Endothelial cell of umbilical vein (primary cell): ENCODE data around the gene DCPS. TPM values are rescaled to one million over a fixed set of nuclear protein-coding genes. Genes with fewer than 3 reads are reported as not detected.

Experiments used
- BruUV-seq: library from RNA; stranded (reverse); fragments of 400-500 nt; replicated peaks from 2 replicates; lab custom pipeline; 2021; lab: Mats Ljungman, UMichigan
- CTCF ChIA-PET: fragments of 300-600, 350-600 bp; sonication (Branson Sonifier 250); formaldehyde crosslinking; loops from one replicate; lab custom pipeline; 2021; ENCODE audit warnings: antibody characterized with exemption, inconsistent platforms; lab: Charles Lee
- POLR2A ChIA-PET: fragments of 300-600, 350-600 bp; sonication (Branson Sonifier 250); formaldehyde crosslinking; loops from one replicate; lab custom pipeline; 2021; ENCODE audit warnings: antibody characterized with exemption, inconsistent platforms; lab: Charles Lee
- DNase-seq: peaks from one replicate; pipeline ENCODE4 v3.0.0-alpha.2; 2011; ENCODE audit warnings: low read depth, low spot score
- FAIRE-seq: peaks from 2 replicates; lab custom pipeline; 2011; peaks lifted over from hg19 to GRCh38; lab: Jason Lieb, UNC
- H2AFZ ChIP-seq: 2 replicates; pipeline ENCODE4 v1.6.0; 2012; ENCODE audit warnings: low read depth, low read length, control low read depth, inconsistent platforms
- H3K27ac ChIP-seq: 2 replicates; pipeline ENCODE4 v1.5.1; 2011; ENCODE audit warnings: low read depth, mild to moderate bottlenecking, control low read depth, low read length, moderate library complexity; ENCODE audit not compliant: insufficient read depth
- H3K27me3 ChIP-seq, 2 experiments: 2 replicates each; pipeline versions ENCODE4 v1.6.0 to v1.6.1; 2011; ENCODE audit warnings: low read length in 2 of 2, mixed read lengths in 1 of 2; ENCODE audit not compliant: control insufficient read depth in 2 of 2, insufficient read depth in 2 of 2
- H3K36me3 ChIP-seq, 2 experiments: 2 replicates in 1 of 2; 3 replicates in 1 of 2; pipeline ENCODE4 v1.5.1; 2011; ENCODE audit warnings: low read length in 2 of 2, mild to moderate bottlenecking in 1 of 2, moderate library complexity in 1 of 2; ENCODE audit not compliant: control insufficient read depth in 2 of 2, insufficient read depth in 2 of 2; ENCODE audit errors: extremely low read depth in 1 of 2
- H3K4me1 ChIP-seq: 3 replicates; pipeline ENCODE4 v1.5.1; 2011; ENCODE audit warnings: mild to moderate bottlenecking, low read length; ENCODE audit not compliant: control insufficient read depth, insufficient read depth; ENCODE audit errors: extremely low read depth
- H3K4me2 ChIP-seq: 2 replicates; pipeline ENCODE4 v1.6.1; 2011; ENCODE audit warnings: low read length, control low read depth, mixed read lengths; ENCODE audit not compliant: insufficient read depth
- H3K4me3 ChIP-seq, 3 experiments: fragments of 200-600 bp in 1 of 3; sonication (generic), shearing (Covaris generic) in 1 of 3; replicated peaks in 1 of 3; 2 replicates each; pipeline ENCODE4 v1.5.1; 2011 to 2016; ENCODE audit warnings: control low read depth in 3 of 3, low read length in 3 of 3, mild to moderate bottlenecking in 2 of 3, inconsistent platforms in 1 of 3, low read depth in 1 of 3, moderate library complexity in 1 of 3; ENCODE audit not compliant: insufficient read depth in 1 of 3
- H3K79me2 ChIP-seq: 2 replicates; pipeline ENCODE4 v1.6.0; 2012; ENCODE audit warnings: low read length, inconsistent platforms; ENCODE audit not compliant: control insufficient read depth, insufficient read depth
- H3K9ac ChIP-seq: replicated peaks from 2 replicates; pipeline ENCODE3; 2011; ENCODE audit warnings: low read length, control low read depth; ENCODE audit not compliant: insufficient read depth; ENCODE audit errors: extremely low read depth
- H3K9me1 ChIP-seq: replicated peaks from 3 replicates; pipeline ENCODE4 v1.6.0; 2011; ENCODE audit warnings: mild to moderate bottlenecking, low read length; ENCODE audit not compliant: control insufficient read depth, insufficient read depth; ENCODE audit errors: extremely low read depth
- H3K9me3 ChIP-seq: replicated peaks from 2 replicates; pipeline ENCODE4 v1.5.1; 2012; ENCODE audit warnings: low read length, inconsistent platforms; ENCODE audit not compliant: control insufficient read depth, insufficient read depth
- H4K20me1 ChIP-seq: replicated peaks from 2 replicates; pipeline ENCODE3; 2011; ENCODE audit warnings: mild to moderate bottlenecking, low read length; ENCODE audit not compliant: control insufficient read depth, insufficient read depth; ENCODE audit errors: extremely low read depth
- EZH2 ChIP-seq: IDR thresholded peaks from 2 replicates; pipeline ENCODE4 v1.6.1; 2012; ENCODE audit warnings: borderline replicate concordance, low read depth, mild to moderate bottlenecking, moderate library complexity, low read length, inconsistent platforms; ENCODE audit not compliant: severe bottlenecking
- FOS ChIP-seq: IDR thresholded peaks from 2 replicates; pipeline ENCODE4 v1.6.1; 2011; ENCODE audit warnings: mild to moderate bottlenecking, low read length, moderate library complexity, borderline replicate concordance; ENCODE audit not compliant: insufficient read depth
- GATA2 ChIP-seq: IDR thresholded peaks from 2 replicates; pipeline ENCODE4 v1.7.0; 2011; ENCODE audit warnings: low read depth, mild to moderate bottlenecking, moderate library complexity, mixed read lengths, low read length; ENCODE audit not compliant: insufficient read length, insufficient read depth
- JUN ChIP-seq: IDR thresholded peaks from 2 replicates; pipeline ENCODE4 v1.6.1; 2011; ENCODE audit warnings: borderline replicate concordance, low read depth; ENCODE audit not compliant: insufficient read length, insufficient read depth
- POLR2A ChIP-seq: IDR thresholded peaks from 2 replicates; pipeline ENCODE4 v1.6.1; 2012; ENCODE audit warnings: low read depth, mild to moderate bottlenecking, control low read depth, low read length
- POLR2AphosphoS5 ChIP-seq: IDR thresholded peaks from 2 replicates; pipeline ENCODE4 v1.6.1; 2012; ENCODE audit warnings: low read depth, mild to moderate bottlenecking, control low read depth, low read length, moderate library complexity; ENCODE audit not compliant: insufficient read depth
- dilution Hi-C: fragments of 300-500 bp; cut with MboI; formaldehyde crosslinking; loops from one replicate; pipeline ENCODE4 v1.15.0; 2019; ENCODE audit warnings: low sequenced_read_pairs; ENCODE audit not compliant: extremely low pct_ligation_motif_present
- intact Hi-C: fragments of 100-400 bp; cut with micrococcal nuclease; formaldehyde crosslinking; loops from one replicate; pipeline ENCODE4 v1.10.0; 2022
- polyA plus RNA-seq, 4 experiments: library from polyadenylated mRNA; depleted of rRNA in 3 of 4; stranded (reverse) in 3 of 4; unstranded in 1 of 4; fragments of >200 nt; gene quantifications; 2 replicates each; pipeline versions ENCODE4 v1.2.1 to v1.2.3, GENCODE V29; 2011 to 2012; ENCODE audit warnings: missing spikeins in 1 of 4
- total RNA-seq: library from RNA; stranded (reverse); gene quantifications from 2 replicates; pipeline ENCODE4 v1.2.3, GENCODE V29; 2021
- TF ChIP-seq, protein P1 (sequence below), 2 donors: IDR thresholded peaks; 1 replicate in 1 of 2; 2 replicates in 1 of 2; pipeline ENCODE4 v1.5.1; 2011; ENCODE audit warnings: low read length in 2 of 2, mild to moderate bottlenecking in 2 of 2, moderate library complexity in 2 of 2, control low read depth in 1 of 2, inconsistent platforms in 1 of 2, low read depth in 1 of 2; ENCODE audit not compliant: insufficient read depth in 1 of 2; ENCODE audit errors: extremely low read depth in 1 of 2
- TF ChIP-seq, protein P2 (sequence below): IDR thresholded peaks from 2 replicates; pipeline ENCODE4 v1.6.1; 2011; ENCODE audit not compliant: insufficient read depth, insufficient read length

DCPS gene
- total and polyA plus RNA-seq, 2 donors (not counting 3 experiments of a cell fraction or from before 2014, with no cell fraction given): 19.6 to 36.0 TPM

DNA sequence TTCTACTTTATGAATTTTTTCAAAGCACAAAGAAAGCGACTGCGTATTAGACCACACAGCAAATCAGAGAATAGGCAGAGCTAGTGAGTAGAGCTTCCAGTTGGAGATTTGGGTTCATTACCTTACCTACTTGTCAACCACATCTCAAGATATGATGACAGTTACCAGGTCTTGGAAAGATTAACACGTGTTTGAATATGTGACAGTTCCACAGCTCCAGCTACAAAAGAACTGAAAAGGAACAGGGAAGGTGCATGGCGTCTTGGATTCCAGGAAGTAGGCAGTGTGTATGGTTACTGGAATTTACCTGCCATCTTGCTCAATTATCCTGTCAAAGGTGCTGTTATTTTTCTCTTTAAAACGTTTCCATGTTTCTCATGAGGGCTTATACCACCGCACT lies 15.6 kb upstream of the DCPS start:
- dilution Hi-C loops: no loop called here
- Histone ChIP-seq H3K9ac (no peak overlapping the region), H3K4me3 (no peak overlapping the region), H3K9me3 (no peaks in the 10 kb centered on the region), H3K9me1 (no peaks in the 10 kb centered on the region), H3K36me3 (peaks cover 0 to 7% of the 10 kb centered on the region in 2 experiments), H3K79me2 (no peaks in the 10 kb centered on the region), H2AFZ (no peak overlapping the region), H3K27me3 (no peaks in the 10 kb centered on the region), H4K20me1 (no peaks in the 10 kb centered on the region), H3K27ac (no peak overlapping the region), H3K4me2 (no peak overlapping the region), H3K4me1 (peaks cover 7% of the 10 kb centered on the region)
- ChIA-PET POLR2A (no interaction called here), CTCF (interaction anchor here (0.8 kb wide), 1 partner anchor 192 kb away, joined by 3 read pairs; no protein-coding TSS in a partner anchor)
- intact Hi-C loops: no loop called here
- BruUV-seq: no TSS peak
- TF ChIP-seq POLR2AphosphoS5 (no peak), JUN (no peak), GATA2 (no peak), FOS (no peak), POLR2A (no peak), EZH2 (no peak)
- TF ChIP-seq, protein P1, sequence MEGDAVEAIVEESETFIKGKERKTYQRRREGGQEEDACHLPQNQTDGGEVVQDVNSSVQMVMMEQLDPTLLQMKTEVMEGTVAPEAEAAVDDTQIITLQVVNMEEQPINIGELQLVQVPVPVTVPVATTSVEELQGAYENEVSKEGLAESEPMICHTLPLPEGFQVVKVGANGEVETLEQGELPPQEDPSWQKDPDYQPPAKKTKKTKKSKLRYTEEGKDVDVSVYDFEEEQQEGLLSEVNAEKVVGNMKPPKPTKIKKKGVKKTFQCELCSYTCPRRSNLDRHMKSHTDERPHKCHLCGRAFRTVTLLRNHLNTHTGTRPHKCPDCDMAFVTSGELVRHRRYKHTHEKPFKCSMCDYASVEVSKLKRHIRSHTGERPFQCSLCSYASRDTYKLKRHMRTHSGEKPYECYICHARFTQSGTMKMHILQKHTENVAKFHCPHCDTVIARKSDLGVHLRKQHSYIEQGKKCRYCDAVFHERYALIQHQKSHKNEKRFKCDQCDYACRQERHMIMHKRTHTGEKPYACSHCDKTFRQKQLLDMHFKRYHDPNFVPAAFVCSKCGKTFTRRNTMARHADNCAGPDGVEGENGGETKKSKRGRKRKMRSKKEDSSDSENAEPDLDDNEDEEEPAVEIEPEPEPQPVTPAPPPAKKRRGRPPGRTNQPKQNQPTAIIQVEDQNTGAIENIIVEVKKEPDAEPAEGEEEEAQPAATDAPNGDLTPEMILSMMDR (IDR thresholded peaks at IDR 0.05; ENCODE audit: extremely low read depth in 1 of 2, insufficient read depth in 1 of 2, low read depth in 1 of 2, low read length in 2 of 2): no peak
- TF ChIP-seq, protein P2, sequence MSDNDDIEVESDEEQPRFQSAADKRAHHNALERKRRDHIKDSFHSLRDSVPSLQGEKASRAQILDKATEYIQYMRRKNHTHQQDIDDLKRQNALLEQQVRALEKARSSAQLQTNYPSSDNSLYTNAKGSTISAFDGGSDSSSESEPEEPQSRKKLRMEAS: no peak
- FAIRE-seq: no peak
- DNase-seq: no peak
